K562 (cell line): ENCODE results near the gene DPH7. TPM values are rescaled to one million over a fixed set of nuclear protein-coding genes. Genes with fewer than 3 reads are reported as not detected.

Source experiments
- ATAC-seq: fragments of 200-7000 bp; cut with Tn5 transposase; 3 replicates; pipeline ENCODE4 v1.9.1; 2020; ENCODE audit warnings: moderate library complexity
- BruUV-seq: library from RNA; stranded (reverse); fragments of 400-500 nt; replicated peaks from 2 replicates; lab custom pipeline; 2021; lab: Mats Ljungman, UMichigan
- CTCF ChIA-PET: fragments of 300-600 bp; formaldehyde crosslinking; extraction: SDS; loops from one replicate; lab custom pipeline; 2021; ENCODE audit warnings: low intra/inter-chr PET ratio; lab: Yijun Ruan, JAX
- POLR2A ChIA-PET: fragments of 300-600, 350-650 bp; sonication (Branson Sonifier 250); formaldehyde crosslinking; extraction: SDS; loops from one replicate; lab custom pipeline; 2021; ENCODE audit warnings: antibody characterized with exemption, inconsistent platforms; lab: Yijun Ruan, JAX
- DNase-seq, 4 experiments: peaks; one replicate each; pipeline versions ENCODE4 v3.0.0 to v3.0.0-alpha.2; 2011 to 2018; ENCODE audit warnings: low spot score in 3 of 4, mixed read lengths in 3 of 4; ENCODE audit errors: extremely low read depth in 1 of 4
- FAIRE-seq: peaks from 2 replicates; lab custom pipeline; 2011; peaks lifted over from hg19 to GRCh38; lab: Jason Lieb, UNC
- H2AFZ ChIP-seq: 2 replicates; pipeline ENCODE4 v1.6.0; 2011; ENCODE audit warnings: low read depth, low read length, control low read depth, inconsistent platforms
- H3K27ac ChIP-seq: fragments of 200-600 bp; 3 replicates; pipeline ENCODE4 v1.8.0; 2011; ENCODE audit warnings: low read depth, mild to moderate bottlenecking, control low read depth, inconsistent platforms, low read length, moderate library complexity, mixed read lengths; ENCODE audit errors: extremely low read depth
- H3K27me3 ChIP-seq, 2 experiments: fragments of 300-600 bp in 1 of 2; 2 replicates in 1 of 2; 3 replicates in 1 of 2; pipeline versions ENCODE4 v1.6.0 to v1.8.0; 2011; ENCODE audit warnings: inconsistent platforms in 2 of 2, low read length in 2 of 2, mild to moderate bottlenecking in 1 of 2, mixed read lengths in 1 of 2, moderate library complexity in 1 of 2; ENCODE audit not compliant: control insufficient read depth in 2 of 2, insufficient read depth in 2 of 2
- H3K36me3 ChIP-seq: fragments of 300-600 bp; 3 replicates; pipeline ENCODE4 v1.8.0; 2011; ENCODE audit warnings: mild to moderate bottlenecking, low read length, inconsistent platforms; ENCODE audit not compliant: control insufficient read depth, insufficient read depth
- H3K4me1 ChIP-seq, 2 experiments: fragments of 200-600 bp in 1 of 2; replicated peaks in 1 of 2; 2 replicates in 1 of 2; 3 replicates in 1 of 2; pipeline versions ENCODE4 v1.5.1 to v1.8.0; 2011; ENCODE audit warnings: inconsistent platforms in 2 of 2, low read length in 2 of 2, mild to moderate bottlenecking in 1 of 2, mixed read lengths in 1 of 2, moderate library complexity in 1 of 2; ENCODE audit not compliant: control insufficient read depth in 2 of 2, insufficient read depth in 2 of 2
- H3K4me2 ChIP-seq: 2 replicates; pipeline ENCODE4 v1.6.1; 2011; ENCODE audit warnings: low read length, control low read depth, inconsistent platforms, mixed read lengths; ENCODE audit not compliant: insufficient read depth
- H3K4me3 ChIP-seq: fragments of 200-600 bp; sonication (generic), shearing (Covaris generic); 2 replicates; pipeline ENCODE4 v1.5.1; 2016; ENCODE audit warnings: control low read depth, inconsistent platforms
- H3K79me2 ChIP-seq: fragments of 200-600 bp; 3 replicates; pipeline ENCODE4 v1.8.0; 2011; ENCODE audit warnings: low read length, inconsistent platforms; ENCODE audit not compliant: control insufficient read depth, insufficient read depth
- H3K9ac ChIP-seq, 2 experiments: 2 replicates each; pipeline versions ENCODE4 v1.6.0 to v1.6.1; 2011; ENCODE audit warnings: low read depth in 2 of 2, low read length in 2 of 2, control low read depth in 1 of 2, inconsistent platforms in 1 of 2, mild to moderate bottlenecking in 1 of 2, mixed read lengths in 1 of 2; ENCODE audit not compliant: insufficient read depth in 1 of 2
- H3K9me1 ChIP-seq: one replicate; pipeline ENCODE4 v1.6.0; 2011; ENCODE audit warnings: inconsistent platforms, mild to moderate bottlenecking, low read length, moderate library complexity; ENCODE audit not compliant: control insufficient read depth, insufficient read depth
- H3K9me3 ChIP-seq: replicated peaks from 2 replicates; pipeline ENCODE4 v1.5.1; 2011; ENCODE audit warnings: low read depth, low read length, inconsistent platforms; ENCODE audit not compliant: control insufficient read depth, insufficient read depth
- H4K20me1 ChIP-seq: replicated peaks from 2 replicates; pipeline ENCODE4 v1.6.1; 2011; ENCODE audit warnings: low read length, inconsistent platforms, mixed read lengths; ENCODE audit not compliant: control insufficient read depth, insufficient read depth
- CREBBP ChIP-seq: IDR thresholded peaks from one replicate; pipeline ENCODE4 v1.6.1; 2012; ENCODE audit warnings: low read depth, mild to moderate bottlenecking, control low read depth, inconsistent platforms, low read length
- KDM1A ChIP-seq, 2 experiments: fragments of 450-650 bp; IDR thresholded peaks; 2 replicates each; pipeline ENCODE4 v1.6.1; 2016; ENCODE audit warnings: mild to moderate bottlenecking in 2 of 2
- NCOA2 ChIP-seq, 2 experiments: fragments of 450-650 bp; IDR thresholded peaks; 2 replicates each; pipeline ENCODE4 v1.6.1; 2018; ENCODE audit warnings: mild to moderate bottlenecking in 2 of 2, moderate library complexity in 1 of 2; ENCODE audit not compliant: partially characterized antibody in 2 of 2
- RBFOX2 ChIP-seq: fragments of 200-400 bp; formaldehyde crosslinking; IDR thresholded peaks from 2 replicates; pipeline ENCODE4 v1.6.1; 2017; ENCODE audit warnings: low read depth, mild to moderate bottlenecking, low read length, moderate library complexity
- RFX7 ChIP-seq: fragments of 250-450 bp; sonication (Bioruptor Pico); IDR thresholded peaks from 2 replicates; pipeline ENCODE4 v1.5.1; 2021; ENCODE audit warnings: mild to moderate bottlenecking
- THRAP3 ChIP-seq: fragments of 450-650 bp; IDR thresholded peaks from 2 replicates; pipeline ENCODE4 v1.6.1; 2016; ENCODE audit warnings: mild to moderate bottlenecking, inconsistent platforms, borderline replicate concordance
- ZNF24 ChIP-seq: fragments of 450-650 bp; IDR thresholded peaks from 2 replicates; pipeline ENCODE4 v1.6.1; 2016
- ZNF592 ChIP-seq: fragments of 450-650 bp; IDR thresholded peaks from 2 replicates; pipeline ENCODE4 v1.6.1; 2017; ENCODE audit warnings: antibody characterized with exemption, mild to moderate bottlenecking
- WGBS: fragments of 100-300 bp; shearing (Covaris generic); methylation state at CpG from one replicate; pipeline ENCODE4 v1.1.6; 2016; ENCODE audit warnings: low coverage, mixed read lengths; ENCODE audit not compliant: insufficient coverage; ENCODE audit errors: missing lambda C conversion rate; 5-methylcytosine and 5-hydroxymethylcytosine counted together
- in situ Hi-C: fragments of 300-500 bp; cut with MboI; formaldehyde crosslinking; loops from 4 replicates; pipeline ENCODE4 v1.15.0; 2018; ENCODE audit warnings: inconsistent platforms, mixed read lengths
- intact Hi-C: fragments of 100-400 bp; cut with micrococcal nuclease; formaldehyde crosslinking; loops from 2 replicates; pipeline ENCODE4 v1.14.2; 2022
- polyA plus RNA-seq, 8 experiments: library from polyadenylated mRNA; depleted of rRNA in 4 of 8; stranded (reverse) in 5 of 8; unstranded in 3 of 8; fragments of >200 nt; fragmentation: Nextera tagmentation in 2 of 8; fragmentation: Illumina TruSeq in 1 of 8; extraction: Ambion mirVana in 2 of 8; extraction: Trizol in 1 of 8; gene quantifications; 2 replicates each; pipeline versions ENCODE4 v1.2.1 to v1.2.3, GENCODE V29; 2011 to 2014; ENCODE audit warnings: inconsistent platforms in 1 of 8, missing spikeins in 1 of 8
- total RNA-seq, 7 experiments: library from RNA; depleted of rRNA in 6 of 7; stranded (reverse); fragments of >200 nt in 6 of 7; fragmentation: Illumina TruSeq in 2 of 7; extraction: Trizol in 2 of 7; gene quantifications; 2 replicates each; pipeline versions ENCODE4 v1.2.1 to v1.2.3, GENCODE V29; 2011 to 2021; ENCODE audit warnings: low replicate concordance in 1 of 7
- TF ChIP-seq, protein P1 (sequence below): fragments of 150-350 bp; IDR thresholded peaks from 2 replicates; pipeline ENCODE4 v1.6.1; 2014; ENCODE audit warnings: low read depth, mild to moderate bottlenecking, low read length, borderline replicate concordance
- TF ChIP-seq, protein P2 (sequence below), 2 experiments: fragments of 200-800 bp in 1 of 2; sonication (Bioruptor generic) in 1 of 2; sonication (generic) in 1 of 2; formaldehyde crosslinking in 1 of 2; IDR thresholded peaks in 1 of 2; conservative IDR thresholded peaks in 1 of 2; 2 replicates each; pipeline versions ENCODE4 v1.5.0 to v1.6.1; 2016 to 2020; ENCODE audit warnings: missing compliant biosample characterization in 1 of 2, missing genetic modification characterization in 1 of 2, missing genetic modification reagents in 1 of 2

The DPH7 gene
- total and polyA plus RNA-seq, 9 of the 15 experiments (the other 6 are each of a cell fraction or from before 2014, with no cell fraction given), result 13.9 to 68.6 (median 41.3) TPM

GRCh38 chr9:137581361-137582285 is 2.9 kb upstream of the DPH7 start:
- in situ Hi-C loops, result no loop called here
- H3K9me3 ChIP-seq, result no peaks in the 10 kb centered on the region
- no peak overlapping the region for H3K4me3 ChIP-seq
- H3K27me3 ChIP-seq, result no peaks in the 10 kb centered on the region
- H3K79me2 ChIP-seq, result peaks cover 21% of the 10 kb centered on the region
- peaks cover 4% of the 10 kb centered on the region; the same call in 1 of the 2 replicates for H4K20me1 ChIP-seq
- intact Hi-C loops, result loop anchor here (10.0 kb wide), 1 partner anchor 93 kb away; no protein-coding TSS in a partner anchor
- no peak overlapping the region for H3K4me2 ChIP-seq
- H3K4me1 ChIP-seq, result peaks cover 11 to 54% of the 10 kb centered on the region in 2 experiments
- ChIA-PET POLR2A (interaction anchor here (0.6 to 1.5 kb wide), 5 partner anchors 9 to 315 kb away, joined by 3 to 5 read pairs (median 4); partner anchors contain the start of gene ZMYND19), CTCF (no interaction called here)
- H3K36me3 ChIP-seq, result peaks cover 75% of the 10 kb centered on the region; the same call in 2 of the 3 replicates
- no TSS peak for BruUV-seq
- peak overlapping the region in 1 of 2 experiments; percentile 80; a peak in 2 of 4 replicates for H3K9ac ChIP-seq
- 85% methylated on average over 20 of the region's 22 CpGs for WGBS
- FAIRE-seq, result no peak
- H3K27ac ChIP-seq, result no peak overlapping the region
- peaks cover 8% of the 10 kb centered on the region for H3K9me1 ChIP-seq
- no peak overlapping the region for H2AFZ ChIP-seq
- DNase-seq, result no peak
- ATAC-seq, result no peak
- TF ChIP-seq NCOA2 (IDR thresholded peaks at IDR 0.05; ENCODE audit: partially characterized antibody in 2 of 2) (no peak), ZNF592 (no peak), KDM1A (IDR thresholded peaks at IDR 0.05) (no peak), CREBBP (no peak), ZNF24 (no peak), THRAP3 (0 out of 2 replicates have a peak, but pooled peaks have one; percentile 24), RFX7 (no peak), RBFOX2 (peak; percentile 23; the same call in 1 of the 2 replicates)
- TF ChIP-seq, protein P1, sequence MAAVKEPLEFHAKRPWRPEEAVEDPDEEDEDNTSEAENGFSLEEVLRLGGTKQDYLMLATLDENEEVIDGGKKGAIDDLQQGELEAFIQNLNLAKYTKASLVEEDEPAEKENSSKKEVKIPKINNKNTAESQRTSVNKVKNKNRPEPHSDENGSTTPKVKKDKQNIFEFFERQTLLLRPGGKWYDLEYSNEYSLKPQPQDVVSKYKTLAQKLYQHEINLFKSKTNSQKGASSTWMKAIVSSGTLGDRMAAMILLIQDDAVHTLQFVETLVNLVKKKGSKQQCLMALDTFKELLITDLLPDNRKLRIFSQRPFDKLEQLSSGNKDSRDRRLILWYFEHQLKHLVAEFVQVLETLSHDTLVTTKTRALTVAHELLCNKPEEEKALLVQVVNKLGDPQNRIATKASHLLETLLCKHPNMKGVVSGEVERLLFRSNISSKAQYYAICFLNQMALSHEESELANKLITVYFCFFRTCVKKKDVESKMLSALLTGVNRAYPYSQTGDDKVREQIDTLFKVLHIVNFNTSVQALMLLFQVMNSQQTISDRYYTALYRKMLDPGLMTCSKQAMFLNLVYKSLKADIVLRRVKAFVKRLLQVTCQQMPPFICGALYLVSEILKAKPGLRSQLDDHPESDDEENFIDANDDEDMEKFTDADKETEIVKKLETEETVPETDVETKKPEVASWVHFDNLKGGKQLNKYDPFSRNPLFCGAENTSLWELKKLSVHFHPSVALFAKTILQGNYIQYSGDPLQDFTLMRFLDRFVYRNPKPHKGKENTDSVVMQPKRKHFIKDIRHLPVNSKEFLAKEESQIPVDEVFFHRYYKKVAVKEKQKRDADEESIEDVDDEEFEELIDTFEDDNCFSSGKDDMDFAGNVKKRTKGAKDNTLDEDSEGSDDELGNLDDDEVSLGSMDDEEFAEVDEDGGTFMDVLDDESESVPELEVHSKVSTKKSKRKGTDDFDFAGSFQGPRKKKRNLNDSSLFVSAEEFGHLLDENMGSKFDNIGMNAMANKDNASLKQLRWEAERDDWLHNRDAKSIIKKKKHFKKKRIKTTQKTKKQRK, result no peak
- TF ChIP-seq, protein P2, sequence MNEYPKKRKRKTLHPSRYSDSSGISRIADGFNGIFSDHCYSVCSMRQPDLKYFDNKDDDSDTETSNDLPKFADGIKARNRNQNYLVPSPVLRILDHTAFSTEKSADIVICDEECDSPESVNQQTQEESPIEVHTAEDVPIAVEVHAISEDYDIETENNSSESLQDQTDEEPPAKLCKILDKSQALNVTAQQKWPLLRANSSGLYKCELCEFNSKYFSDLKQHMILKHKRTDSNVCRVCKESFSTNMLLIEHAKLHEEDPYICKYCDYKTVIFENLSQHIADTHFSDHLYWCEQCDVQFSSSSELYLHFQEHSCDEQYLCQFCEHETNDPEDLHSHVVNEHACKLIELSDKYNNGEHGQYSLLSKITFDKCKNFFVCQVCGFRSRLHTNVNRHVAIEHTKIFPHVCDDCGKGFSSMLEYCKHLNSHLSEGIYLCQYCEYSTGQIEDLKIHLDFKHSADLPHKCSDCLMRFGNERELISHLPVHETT (CRISPR knock-in tag; conservative IDR thresholded peaks at IDR 0.05 in 1 of 2, IDR thresholded peaks at IDR 0.05 in 1 of 2), result no peak
